HG02973 (cell line): ENCODE results near the gene SHFL.

Source experiments
- ATAC-seq: cut with Tn5 transposase; IDR thresholded peaks from one replicate; pipeline ENCODE4 v1.9.1; 2021; ENCODE audit warnings: moderate library complexity; ENCODE audit not compliant: unreplicated experiment

SHFL gene

GRCh38 chr19:10126213-10126639, 40.1 kb downstream of the SHFL start:
- ATAC-seq = no peak

DNA sequence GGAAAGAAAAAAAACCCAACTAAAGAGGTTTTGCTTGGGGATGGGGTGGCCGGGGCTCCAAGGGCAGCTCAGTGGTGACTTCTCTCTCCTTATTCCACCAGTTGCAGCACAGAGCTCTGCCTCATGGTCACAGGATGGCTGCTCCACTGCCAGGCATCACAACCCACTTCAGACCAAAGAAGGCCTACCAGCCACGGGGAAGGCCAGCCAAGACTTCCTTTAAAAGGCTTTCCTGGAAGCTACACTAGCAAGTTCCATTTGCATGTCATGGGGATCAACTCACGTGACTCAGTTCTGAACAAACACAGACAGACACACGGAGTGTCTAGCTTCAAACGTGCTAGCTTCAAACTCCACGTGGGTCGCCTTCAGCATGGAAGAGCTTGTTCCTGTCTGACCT, 46.8 kb downstream of the SHFL start:
- ATAC-seq = no peak

DNA sequence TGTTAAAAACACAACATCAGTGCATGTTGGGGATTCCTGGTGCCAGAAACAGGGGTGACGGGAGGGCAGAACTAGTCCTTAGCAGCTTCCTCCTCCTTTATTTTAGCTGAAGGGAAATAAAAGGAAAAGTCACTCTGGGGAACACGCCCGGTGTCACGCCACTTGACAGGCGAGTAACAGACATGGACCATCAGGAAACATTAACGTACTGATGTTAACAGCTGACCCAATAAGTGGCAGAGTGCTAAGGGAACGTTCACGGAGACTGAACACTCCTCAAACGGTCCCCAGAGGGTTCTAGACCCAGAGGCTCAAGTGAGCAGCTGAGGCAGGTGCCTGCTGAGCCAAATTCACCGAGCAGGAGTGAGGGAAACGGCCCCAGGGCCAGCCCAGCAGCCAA, 47.5 kb downstream of the SHFL start:
- no peak for ATAC-seq

DNA sequence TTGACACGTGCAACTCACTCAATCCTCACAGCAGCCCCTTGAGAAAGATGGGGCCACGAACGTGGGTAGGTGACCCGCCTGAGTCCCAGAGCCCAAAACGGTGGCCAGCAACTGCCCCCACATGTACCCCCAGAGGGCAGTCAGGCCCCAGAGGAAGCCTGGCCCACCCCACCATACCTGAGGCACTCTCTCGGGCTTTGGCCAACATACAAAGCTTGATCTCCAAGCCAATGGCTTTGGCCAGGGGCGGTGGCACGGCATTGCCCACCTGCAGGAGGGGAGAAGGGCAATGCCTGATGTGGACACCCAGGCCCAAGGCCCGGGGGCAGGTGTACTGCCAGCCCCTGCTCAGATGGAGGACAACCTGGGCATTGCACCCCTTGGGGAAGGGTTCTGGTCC, 47.9 kb downstream of the SHFL start:
- ATAC-seq = no peak

- no peak for ATAC-seq
Measured at GRCh38 chr19:10135551-10136334, 49.6 kb downstream of the SHFL start.

GRCh38 chr19:10136936-10137335, 50.8 kb downstream of the SHFL start:
- ATAC-seq = no peak

DNA sequence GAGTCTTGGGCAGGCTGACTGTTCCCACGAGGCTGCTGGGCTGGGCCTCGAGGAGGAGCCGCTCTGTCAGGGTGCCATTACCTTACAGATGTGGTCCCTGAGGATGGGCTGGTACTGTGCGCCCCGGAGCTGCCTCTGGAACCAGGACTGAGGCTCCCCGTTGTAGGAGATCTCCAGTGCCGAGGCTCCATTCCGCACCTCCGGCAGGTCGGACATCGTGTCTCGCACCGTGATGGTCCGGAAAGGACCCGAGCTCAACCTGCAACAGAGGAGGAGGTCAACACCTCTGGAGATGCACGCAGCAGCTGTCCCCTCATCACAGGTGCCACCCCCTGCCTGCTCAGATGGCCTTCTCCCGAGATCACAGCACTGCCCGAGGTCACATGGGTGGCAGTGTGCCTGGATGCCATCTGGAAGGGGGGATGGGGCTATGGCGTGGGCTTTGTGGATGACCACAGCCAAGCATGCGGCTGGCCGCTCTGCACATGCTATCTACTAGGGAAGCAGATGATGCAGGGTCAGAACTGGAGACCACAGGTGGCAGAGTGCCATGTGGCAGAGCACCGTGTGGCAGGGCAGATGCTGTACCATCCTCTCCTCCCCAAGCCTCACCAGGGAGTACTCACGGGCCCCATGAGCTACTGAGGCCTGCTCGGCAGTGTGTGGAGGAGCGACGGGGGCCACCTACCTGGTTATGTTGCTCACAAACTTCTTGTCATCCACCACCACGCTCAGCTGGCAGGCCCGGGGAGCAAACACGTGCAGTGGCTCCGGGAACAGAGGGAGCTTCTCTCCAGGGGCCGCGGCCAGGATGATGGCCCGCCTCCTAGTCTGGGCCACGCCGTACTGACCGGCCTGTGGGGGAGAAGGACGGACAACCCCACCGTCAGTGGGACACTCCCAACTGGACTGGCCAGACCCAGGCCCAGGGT, 51.9 kb downstream of the SHFL start:
- ATAC-seq = no peak

GRCh38 chr19:10138879-10139795, 53.0 kb downstream of the SHFL start:
- ATAC-seq = no peak

DNA sequence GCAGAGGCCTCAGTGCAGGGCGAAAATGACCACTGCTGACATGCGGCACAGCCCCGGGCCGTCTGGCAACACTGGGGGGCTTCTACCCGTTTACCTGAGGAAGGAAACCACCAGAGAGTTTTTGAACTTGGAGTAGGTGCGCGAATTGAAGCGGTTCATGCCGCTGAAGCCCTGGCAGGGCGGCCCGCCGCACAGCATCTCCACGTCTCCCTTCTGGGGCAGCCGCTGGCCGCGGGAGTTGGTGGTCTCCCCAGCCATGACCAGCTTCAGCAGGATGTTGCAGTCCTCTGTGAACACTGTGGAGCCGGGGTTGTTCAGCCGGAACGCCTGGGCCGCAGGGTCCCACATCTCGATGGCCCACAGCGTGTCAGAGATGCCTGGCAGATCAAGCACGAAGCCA, 53.8 kb downstream of the SHFL start:
- ATAC-seq = no peak

- no peak for ATAC-seq
Measured at GRCh38 chr19:10141479-10141878, 55.4 kb downstream of the SHFL start.

DNA sequence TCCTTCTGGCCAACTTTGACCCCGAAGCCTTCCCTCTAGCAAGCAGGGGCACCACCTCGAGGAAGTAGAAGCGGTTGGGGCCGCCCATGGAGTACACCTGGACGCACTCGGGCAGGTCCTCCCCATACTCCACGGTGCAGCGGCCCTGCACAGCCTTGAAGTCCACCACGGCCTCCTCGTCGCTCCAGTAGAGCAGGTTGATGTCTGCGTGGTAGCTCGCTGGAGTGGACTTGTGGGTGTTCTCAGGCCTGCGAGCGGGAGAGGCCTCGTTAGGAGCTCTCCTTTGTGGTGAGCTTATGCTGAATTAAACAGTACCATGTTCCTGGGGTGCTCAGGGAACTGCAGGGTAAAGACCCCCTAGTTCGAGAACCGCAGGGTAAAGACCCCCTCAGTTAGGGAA, 55.9 kb downstream of the SHFL start:
- no peak for ATAC-seq
